Measurements from ENCODE around the gene IL20.

The IL20 gene

DNA sequence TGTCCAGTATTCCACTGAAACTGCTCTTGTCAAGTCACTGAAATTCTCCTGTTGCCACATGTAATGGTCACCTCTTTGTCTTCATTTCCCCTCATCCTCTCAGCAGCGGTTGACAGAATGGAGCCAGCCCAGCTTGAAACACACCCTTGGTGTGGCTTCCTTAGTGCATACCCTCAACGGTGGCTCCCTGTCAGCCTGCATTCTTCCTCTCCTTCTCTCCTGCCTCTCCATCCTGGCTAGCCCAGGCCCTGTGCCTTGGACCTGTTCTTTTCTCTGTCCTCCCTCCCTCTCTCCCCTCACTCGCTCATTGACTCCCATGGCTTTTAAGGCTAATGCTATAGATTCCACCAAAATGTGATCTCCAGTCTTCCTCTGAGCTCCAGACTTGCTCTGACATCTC, 52.7 kb downstream of the IL20 start:
- in situ Hi-C loops (cut with MboI; ENCODE audit: low sequenced_read_pairs) = loop anchor here (10.0 to 25.0 kb wide), 2 partner anchors 183 to 431 kb away; no protein-coding TSS in a partner anchor
